ENCODE measurements around the gene ZNF219. TPM values are rescaled to one million over a fixed set of nuclear protein-coding genes. Genes with fewer than 3 reads are reported as not detected.

The ZNF219 gene
- total and polyA plus RNA-seq, 2 of the 13 experiments (the other 11 are each of a cell fraction or from before 2014, with no cell fraction given) = 34.5 to 36.6 TPM

DNA sequence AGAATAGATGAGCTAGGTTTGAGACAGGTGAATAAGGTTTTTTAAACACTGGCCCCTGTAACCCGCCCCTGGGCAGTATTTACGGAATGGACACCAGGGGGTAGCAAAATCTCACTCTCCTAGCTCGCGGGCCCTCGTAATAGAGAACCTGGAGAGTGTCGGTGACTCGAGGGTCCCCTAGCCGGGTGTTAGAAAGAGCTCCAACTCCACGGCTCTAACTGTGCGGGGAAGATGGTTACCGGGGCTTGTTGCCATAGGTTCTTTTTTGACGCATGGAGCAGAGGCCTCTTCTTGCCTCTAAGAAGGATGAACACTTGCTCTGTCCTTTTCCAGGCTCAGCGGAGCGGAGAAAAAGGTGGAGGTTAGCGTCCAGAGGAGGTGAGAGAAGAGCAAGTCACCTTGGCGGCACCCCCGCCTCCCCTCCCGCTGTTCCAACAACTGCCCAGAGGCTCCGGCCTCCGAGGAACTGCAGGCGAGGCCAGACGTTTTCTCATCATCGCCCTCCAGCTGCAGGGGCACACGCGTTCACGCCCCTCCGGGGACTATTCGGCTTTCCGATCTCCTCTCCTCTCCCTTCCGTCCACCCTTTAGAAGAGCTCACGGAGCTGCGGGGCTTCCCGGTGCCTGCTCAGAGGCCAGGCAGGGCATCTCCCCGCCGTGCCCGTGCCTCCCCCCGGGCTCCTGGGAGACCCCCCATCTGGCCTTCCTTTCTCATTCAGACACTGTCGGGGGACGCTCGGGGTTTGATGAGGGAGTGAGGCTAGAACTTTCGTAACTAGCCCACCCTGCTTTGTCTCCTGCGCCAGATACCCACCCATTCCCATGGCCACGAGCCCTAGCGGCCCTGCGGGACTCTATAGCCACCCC lies 29.7 kb downstream of the ZNF219 start:
- Histone ChIP-seq H3K9ac (ENCODE audit: insufficient read depth, low read depth, low read length) (peak overlapping the region; percentile 80), H3K4me2 (ENCODE audit: low read depth, low read length) (peak overlapping the region; percentile 87), H3K36me3 (replicated peaks in 1 of 2; ENCODE audit: control insufficient read depth in 1 of 2, insufficient read depth in 2 of 2, low read length in 2 of 2) (peaks cover 5 to 13% of the 10 kb centered on the region in 2 experiments; a peak in 4 of 5 replicates), H3K4me3 (replicated peaks in 1 of 3; ENCODE audit: insufficient read depth in 1 of 3, low read depth in 2 of 3, low read length in 3 of 3) (peak overlapping the region; percentile 86 to 90 (median 87)), H4K20me1 (ENCODE audit: insufficient read depth, low read length) (no peaks in the 10 kb centered on the region), H3K27me3 (ENCODE audit: control insufficient read depth in 1 of 2, insufficient read depth in 2 of 2, low read length in 2 of 2) (peaks cover 0 to 7% of the 10 kb centered on the region in 2 experiments; a peak in 1 of 5 replicates), H3K27ac (ENCODE audit: extremely low read length, insufficient read depth, low read length) (peak overlapping the region; percentile 77), H2AFZ (ENCODE audit: low read length) (no peak overlapping the region), H3K79me2 (ENCODE audit: insufficient read depth, low read length) (peaks cover 6% of the 10 kb centered on the region), H3K4me1 (ENCODE audit: insufficient read depth, low read length) (peaks cover 61% of the 10 kb centered on the region), H3K9me3 (ENCODE audit: low read length) (no peaks in the 10 kb centered on the region)
- in situ Hi-C loops (cut with HindIII; ENCODE audit: extremely low pct_ligation_motif_present, low pct_unique_long_range_greater_than_20kb) = loop anchor here (5.0 kb wide), 1 partner anchor 34 kb away; the partner anchor contains the start of gene TMEM253
- BruUV-seq (replicated peaks) = TSS peak; percentile 75
- DNase-seq (ENCODE audit: low spot score) = peak; percentile 84
- ATAC-seq = peak; percentile 69
- POLR2A ChIA-PET = interaction anchor here (1.0 to 6.7 kb wide), 17 partner anchors 9 to 54 kb away, joined by 4 to 141 read pairs (median 7); partner anchors contain the start of genes TMEM253 and ZNF219
- FAIRE-seq = peak; percentile 64
- intact Hi-C loops (cut with micrococcal nuclease; ENCODE audit: unreplicated experiment) = loop anchor here (1.0 to 5.0 kb wide), 4 partner anchors 14 to 124 kb away; no protein-coding TSS in a partner anchor
- 20% methylated on average over 45 of the region's 45 CpGs for WGBS (ENCODE audit: low lambda C conversion rate)
- CTCF ChIA-PET (ENCODE audit: low intra/inter-chr PET ratio, low total read pairs) = interaction anchor here (0.7 to 7.5 kb wide), 6 partner anchors 13 to 54 kb away, joined by 4 to 135 read pairs (median 36); no protein-coding TSS in a partner anchor
- TF ChIP-seq, protein P1, sequence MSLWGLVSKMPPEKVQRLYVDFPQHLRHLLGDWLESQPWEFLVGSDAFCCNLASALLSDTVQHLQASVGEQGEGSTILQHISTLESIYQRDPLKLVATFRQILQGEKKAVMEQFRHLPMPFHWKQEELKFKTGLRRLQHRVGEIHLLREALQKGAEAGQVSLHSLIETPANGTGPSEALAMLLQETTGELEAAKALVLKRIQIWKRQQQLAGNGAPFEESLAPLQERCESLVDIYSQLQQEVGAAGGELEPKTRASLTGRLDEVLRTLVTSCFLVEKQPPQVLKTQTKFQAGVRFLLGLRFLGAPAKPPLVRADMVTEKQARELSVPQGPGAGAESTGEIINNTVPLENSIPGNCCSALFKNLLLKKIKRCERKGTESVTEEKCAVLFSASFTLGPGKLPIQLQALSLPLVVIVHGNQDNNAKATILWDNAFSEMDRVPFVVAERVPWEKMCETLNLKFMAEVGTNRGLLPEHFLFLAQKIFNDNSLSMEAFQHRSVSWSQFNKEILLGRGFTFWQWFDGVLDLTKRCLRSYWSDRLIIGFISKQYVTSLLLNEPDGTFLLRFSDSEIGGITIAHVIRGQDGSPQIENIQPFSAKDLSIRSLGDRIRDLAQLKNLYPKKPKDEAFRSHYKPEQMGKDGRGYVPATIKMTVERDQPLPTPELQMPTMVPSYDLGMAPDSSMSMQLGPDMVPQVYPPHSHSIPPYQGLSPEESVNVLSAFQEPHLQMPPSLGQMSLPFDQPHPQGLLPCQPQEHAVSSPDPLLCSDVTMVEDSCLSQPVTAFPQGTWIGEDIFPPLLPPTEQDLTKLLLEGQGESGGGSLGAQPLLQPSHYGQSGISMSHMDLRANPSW (CRISPR knock-in tag; IDR thresholded peaks at IDR 0.05; ENCODE audit: borderline replicate concordance) = no peak
- TF ChIP-seq ERF (CRISPR knock-in tag; IDR thresholded peaks at IDR 0.05) (no peak; the same call in 1 of the 2 replicates), ZNF557 (CRISPR knock-in tag; IDR thresholded peaks at IDR 0.05) (no peak), ZNF33B (CRISPR knock-in tag; IDR thresholded peaks at IDR 0.05) (peak; percentile 71; the same call in 1 of the 2 replicates), NR2F2 (IDR thresholded peaks at IDR 0.05; ENCODE audit: borderline replicate concordance, low read depth) (no peak; the same call in 1 of the 2 replicates), NCOA5 (CRISPR knock-in tag; IDR thresholded peaks at IDR 0.05) (no peak), GFI1 (CRISPR knock-in tag; IDR thresholded peaks at IDR 0.05; ENCODE audit: borderline replicate concordance) (no peak), ZNF737 (CRISPR knock-in tag; IDR thresholded peaks at IDR 0.05; ENCODE audit: borderline replicate concordance) (no peak), PRMT3 (CRISPR knock-in tag; IDR thresholded peaks at IDR 0.05; ENCODE audit: borderline replicate concordance, low read depth) (no peak)
- TF ChIP-seq, protein P2, sequence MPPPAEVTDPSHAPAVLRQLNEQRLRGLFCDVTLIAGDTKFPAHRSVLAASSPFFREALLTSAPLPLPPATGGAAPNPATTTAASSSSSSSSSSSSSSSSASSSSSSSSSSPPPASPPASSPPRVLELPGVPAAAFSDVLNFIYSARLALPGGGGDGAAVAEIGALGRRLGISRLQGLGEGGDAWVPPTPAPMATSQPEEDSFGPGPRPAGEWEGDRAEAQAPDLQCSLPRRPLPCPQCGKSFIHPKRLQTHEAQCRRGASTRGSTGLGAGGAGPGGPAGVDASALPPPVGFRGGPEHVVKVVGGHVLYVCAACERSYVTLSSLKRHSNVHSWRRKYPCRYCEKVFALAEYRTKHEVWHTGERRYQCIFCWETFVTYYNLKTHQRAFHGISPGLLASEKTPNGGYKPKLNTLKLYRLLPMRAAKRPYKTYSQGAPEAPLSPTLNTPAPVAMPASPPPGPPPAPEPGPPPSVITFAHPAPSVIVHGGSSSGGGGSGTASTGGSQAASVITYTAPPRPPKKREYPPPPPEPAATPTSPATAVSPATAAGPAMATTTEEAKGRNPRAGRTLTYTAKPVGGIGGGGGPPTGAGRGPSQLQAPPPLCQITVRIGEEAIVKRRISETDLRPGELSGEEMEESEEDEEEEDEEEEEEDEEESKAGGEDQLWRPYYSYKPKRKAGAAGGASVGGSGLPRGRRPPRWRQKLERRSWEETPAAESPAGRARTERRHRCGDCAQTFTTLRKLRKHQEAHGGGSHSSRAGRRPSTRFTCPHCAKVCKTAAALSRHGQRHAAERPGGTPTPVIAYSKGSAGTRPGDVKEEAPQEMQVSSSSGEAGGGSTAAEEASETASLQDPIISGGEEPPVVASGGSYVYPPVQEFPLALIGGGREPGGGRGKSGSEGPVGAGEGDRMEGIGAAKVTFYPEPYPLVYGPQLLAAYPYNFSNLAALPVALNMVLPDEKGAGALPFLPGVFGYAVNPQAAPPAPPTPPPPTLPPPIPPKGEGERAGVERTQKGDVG (CRISPR knock-in tag; IDR thresholded peaks at IDR 0.05; ENCODE audit: borderline replicate concordance) = no peak

Measured in HepG2 (cell line).